GM19395 (cell line): ENCODE measurements around the gene AICDA.

Experiments
- ATAC-seq: cut with Tn5 transposase; IDR thresholded peaks from one replicate; pipeline ENCODE4 v1.9.1; 2021; ENCODE audit warnings: mild to moderate bottlenecking, moderate library complexity; ENCODE audit not compliant: unreplicated experiment

Gene AICDA

GRCh38 chr12:8556531-8557097, 56.0 kb downstream of the AICDA start:
- ATAC-seq: no peak

DNA sequence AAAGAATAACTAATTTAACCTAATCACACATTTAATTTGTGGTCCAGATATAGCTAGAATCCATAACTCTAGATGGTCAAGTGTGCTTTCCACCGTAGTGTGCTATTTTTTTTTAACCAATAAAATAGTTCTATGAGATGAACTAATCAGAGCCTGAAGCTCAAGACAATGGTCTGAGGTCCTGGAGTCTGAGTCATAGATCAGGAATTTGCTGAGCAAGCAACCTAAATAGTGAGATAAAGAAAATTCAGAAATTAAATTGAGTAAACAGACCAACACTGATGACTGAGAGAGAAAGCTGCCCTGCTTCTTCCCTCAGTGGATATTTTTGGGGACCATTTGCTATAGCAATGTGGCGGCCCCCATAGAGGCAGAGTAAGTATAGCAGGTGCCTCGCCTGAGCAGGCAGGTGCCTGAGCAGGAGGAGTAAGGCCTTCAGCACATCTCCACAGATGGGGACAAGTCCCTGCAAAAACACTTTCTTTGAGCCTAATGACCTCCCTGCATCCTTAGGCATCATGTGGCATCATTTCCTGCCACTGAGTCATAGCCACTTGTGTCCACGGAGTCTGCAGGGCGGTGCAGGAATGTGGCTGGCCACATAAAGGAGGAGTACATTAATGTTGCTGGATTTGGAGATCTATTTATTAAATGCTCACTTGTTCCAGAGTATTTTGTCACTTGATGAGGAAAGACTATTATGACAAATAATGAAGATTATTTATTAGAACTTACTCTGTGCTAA, 58.0 kb downstream of the AICDA start:
- ATAC-seq: no peak

DNA sequence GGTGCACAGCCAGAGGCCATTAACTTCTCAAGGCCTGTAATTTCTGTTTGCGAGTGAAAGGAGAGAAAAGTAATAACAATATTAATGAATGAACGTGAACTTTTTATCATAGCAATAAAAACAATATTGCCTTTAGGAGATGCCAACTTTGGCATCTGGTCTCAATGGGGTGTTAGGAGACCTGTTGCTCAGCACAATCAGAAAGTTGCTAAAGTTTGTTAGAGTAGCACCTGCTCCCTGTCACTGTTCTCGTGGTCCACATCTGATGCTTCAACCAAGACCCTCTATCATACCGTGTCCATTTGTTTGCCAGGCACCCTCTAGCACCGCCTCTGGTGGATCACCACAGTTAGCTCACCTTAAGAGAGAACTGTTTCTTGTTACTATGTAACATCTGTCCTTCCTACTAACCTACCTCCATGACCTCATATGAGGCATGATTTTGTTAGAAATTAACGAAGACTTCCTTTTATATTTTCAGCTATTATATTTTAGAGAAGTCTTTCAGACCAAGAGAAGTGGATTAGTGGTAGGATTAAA, 59.5 kb downstream of the AICDA start:
- ATAC-seq: no peak
